ENCODE measurements around the gene GALNS. TPM values are rescaled to one million over a fixed set of nuclear protein-coding genes. Genes with fewer than 3 reads are reported as not detected.

GALNS gene
- total and polyA plus RNA-seq, 2 of the 13 experiments (the other 11 are each of a cell fraction or from before 2014, with no cell fraction given): 9.2 to 9.8 TPM

DNA sequence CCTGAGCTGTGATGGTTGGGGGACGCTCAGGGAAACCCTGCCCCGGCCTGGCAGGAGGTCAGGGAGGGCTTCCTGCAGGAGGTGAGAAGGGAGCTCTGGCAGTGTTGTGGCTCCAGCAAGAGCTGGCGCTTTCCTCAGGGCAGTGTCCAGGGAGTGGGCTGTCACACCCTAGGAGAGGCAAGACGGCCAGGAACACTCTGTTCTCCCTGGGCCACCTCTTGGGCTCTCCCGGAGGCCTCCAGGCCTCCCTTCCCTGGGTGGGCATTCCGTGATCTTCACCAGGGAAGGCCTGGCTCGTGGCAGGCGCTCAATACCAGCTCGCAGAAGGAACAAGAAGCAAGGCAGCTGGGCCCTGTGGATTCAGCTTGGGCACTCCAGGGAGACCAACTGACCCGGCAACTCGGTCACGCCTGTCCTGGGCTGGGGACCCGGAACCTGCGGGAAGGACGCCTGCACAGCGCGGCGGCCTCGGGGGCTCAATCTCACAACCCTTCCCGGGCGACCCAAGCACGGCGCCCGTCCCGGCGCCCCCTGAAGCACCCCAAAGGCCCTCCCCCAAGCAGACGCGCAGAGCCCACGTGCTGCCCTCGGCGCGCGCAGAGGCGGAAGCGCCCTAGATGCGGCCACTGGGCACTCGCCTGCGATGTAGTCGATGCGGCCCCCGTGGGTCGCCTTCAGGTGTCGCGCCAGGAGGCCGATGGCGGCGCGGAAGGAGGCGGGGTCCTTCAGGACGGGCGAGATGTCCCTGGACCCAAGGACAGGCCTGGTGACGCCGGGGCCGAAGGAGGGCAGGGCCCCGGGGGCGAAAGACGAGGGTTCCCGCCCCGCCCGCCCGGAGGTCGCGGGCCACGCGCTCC is 45.6 kb downstream of the GALNS start (continued):
- TF ChIP-seq, protein P1, sequence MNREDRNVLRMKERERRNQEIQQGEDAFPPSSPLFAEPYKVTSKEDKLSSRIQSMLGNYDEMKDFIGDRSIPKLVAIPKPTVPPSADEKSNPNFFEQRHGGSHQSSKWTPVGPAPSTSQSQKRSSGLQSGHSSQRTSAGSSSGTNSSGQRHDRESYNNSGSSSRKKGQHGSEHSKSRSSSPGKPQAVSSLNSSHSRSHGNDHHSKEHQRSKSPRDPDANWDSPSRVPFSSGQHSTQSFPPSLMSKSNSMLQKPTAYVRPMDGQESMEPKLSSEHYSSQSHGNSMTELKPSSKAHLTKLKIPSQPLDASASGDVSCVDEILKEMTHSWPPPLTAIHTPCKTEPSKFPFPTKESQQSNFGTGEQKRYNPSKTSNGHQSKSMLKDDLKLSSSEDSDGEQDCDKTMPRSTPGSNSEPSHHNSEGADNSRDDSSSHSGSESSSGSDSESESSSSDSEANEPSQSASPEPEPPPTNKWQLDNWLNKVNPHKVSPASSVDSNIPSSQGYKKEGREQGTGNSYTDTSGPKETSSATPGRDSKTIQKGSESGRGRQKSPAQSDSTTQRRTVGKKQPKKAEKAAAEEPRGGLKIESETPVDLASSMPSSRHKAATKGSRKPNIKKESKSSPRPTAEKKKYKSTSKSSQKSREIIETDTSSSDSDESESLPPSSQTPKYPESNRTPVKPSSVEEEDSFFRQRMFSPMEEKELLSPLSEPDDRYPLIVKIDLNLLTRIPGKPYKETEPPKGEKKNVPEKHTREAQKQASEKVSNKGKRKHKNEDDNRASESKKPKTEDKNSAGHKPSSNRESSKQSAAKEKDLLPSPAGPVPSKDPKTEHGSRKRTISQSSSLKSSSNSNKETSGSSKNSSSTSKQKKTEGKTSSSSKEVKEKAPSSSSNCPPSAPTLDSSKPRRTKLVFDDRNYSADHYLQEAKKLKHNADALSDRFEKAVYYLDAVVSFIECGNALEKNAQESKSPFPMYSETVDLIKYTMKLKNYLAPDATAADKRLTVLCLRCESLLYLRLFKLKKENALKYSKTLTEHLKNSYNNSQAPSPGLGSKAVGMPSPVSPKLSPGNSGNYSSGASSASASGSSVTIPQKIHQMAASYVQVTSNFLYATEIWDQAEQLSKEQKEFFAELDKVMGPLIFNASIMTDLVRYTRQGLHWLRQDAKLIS (CRISPR knock-in tag; IDR thresholded peaks at IDR 0.05): no peak
- TF ChIP-seq ZNF703 (CRISPR knock-in tag; IDR thresholded peaks at IDR 0.05; ENCODE audit: borderline replicate concordance) (0 out of 2 replicates have a peak, but pooled peaks have one; percentile 83), POLR2AphosphoS5 (IDR thresholded peaks at IDR 0.05; ENCODE audit: low read depth, low read length) (0 out of 2 replicates have a peak, but pooled peaks have one; percentile 50), ZNF441 (CRISPR knock-in tag; IDR thresholded peaks at IDR 0.05; ENCODE audit: borderline replicate concordance) (no peak), ZNF720 (CRISPR knock-in tag; IDR thresholded peaks at IDR 0.05) (no peak), MED13 (CRISPR knock-in tag; IDR thresholded peaks at IDR 0.05) (no peak; the same call in 1 of the 2 replicates), CAMTA2 (CRISPR knock-in tag; IDR thresholded peaks at IDR 0.05; ENCODE audit: borderline replicate concordance) (peak; percentile 23; the same call in 1 of the 2 replicates), TCF7 (IDR thresholded peaks at IDR 0.05; ENCODE audit: low read depth) (no peak), ZNF792 (CRISPR knock-in tag; IDR thresholded peaks at IDR 0.05) (0 out of 2 replicates have a peak, but pooled peaks have one; percentile 24), THAP11 (CRISPR knock-in tag; IDR thresholded peaks at IDR 0.05) (peak; percentile 65), ZFP82 (CRISPR knock-in tag; IDR thresholded peaks at IDR 0.05; ENCODE audit: borderline replicate concordance) (no peak), ZNF614 (CRISPR knock-in tag; IDR thresholded peaks at IDR 0.05; ENCODE audit: borderline replicate concordance) (no peak), YEATS2 (CRISPR knock-in tag; IDR thresholded peaks at IDR 0.05; ENCODE audit: borderline replicate concordance) (peak; percentile 79), SMARCC2 (IDR thresholded peaks at IDR 0.05) (no peak)
- TF ChIP-seq, protein P2, sequence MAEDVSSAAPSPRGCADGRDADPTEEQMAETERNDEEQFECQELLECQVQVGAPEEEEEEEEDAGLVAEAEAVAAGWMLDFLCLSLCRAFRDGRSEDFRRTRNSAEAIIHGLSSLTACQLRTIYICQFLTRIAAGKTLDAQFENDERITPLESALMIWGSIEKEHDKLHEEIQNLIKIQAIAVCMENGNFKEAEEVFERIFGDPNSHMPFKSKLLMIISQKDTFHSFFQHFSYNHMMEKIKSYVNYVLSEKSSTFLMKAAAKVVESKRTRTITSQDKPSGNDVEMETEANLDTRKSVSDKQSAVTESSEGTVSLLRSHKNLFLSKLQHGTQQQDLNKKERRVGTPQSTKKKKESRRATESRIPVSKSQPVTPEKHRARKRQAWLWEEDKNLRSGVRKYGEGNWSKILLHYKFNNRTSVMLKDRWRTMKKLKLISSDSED (CRISPR knock-in tag; IDR thresholded peaks at IDR 0.05): peak; percentile 62; the same call in 1 of the 2 replicates
- TF ChIP-seq, protein P3, sequence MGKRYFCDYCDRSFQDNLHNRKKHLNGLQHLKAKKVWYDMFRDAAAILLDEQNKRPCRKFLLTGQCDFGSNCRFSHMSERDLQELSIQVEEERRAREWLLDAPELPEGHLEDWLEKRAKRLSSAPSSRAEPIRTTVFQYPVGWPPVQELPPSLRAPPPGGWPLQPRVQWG (CRISPR knock-in tag; IDR thresholded peaks at IDR 0.05; ENCODE audit: borderline replicate concordance, low read depth): no peak
- TF ChIP-seq, protein P4, sequence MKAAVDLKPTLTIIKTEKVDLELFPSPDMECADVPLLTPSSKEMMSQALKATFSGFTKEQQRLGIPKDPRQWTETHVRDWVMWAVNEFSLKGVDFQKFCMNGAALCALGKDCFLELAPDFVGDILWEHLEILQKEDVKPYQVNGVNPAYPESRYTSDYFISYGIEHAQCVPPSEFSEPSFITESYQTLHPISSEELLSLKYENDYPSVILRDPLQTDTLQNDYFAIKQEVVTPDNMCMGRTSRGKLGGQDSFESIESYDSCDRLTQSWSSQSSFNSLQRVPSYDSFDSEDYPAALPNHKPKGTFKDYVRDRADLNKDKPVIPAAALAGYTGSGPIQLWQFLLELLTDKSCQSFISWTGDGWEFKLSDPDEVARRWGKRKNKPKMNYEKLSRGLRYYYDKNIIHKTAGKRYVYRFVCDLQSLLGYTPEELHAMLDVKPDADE (CRISPR knock-in tag; IDR thresholded peaks at IDR 0.05): no peak
- TF ChIP-seq, protein P5, sequence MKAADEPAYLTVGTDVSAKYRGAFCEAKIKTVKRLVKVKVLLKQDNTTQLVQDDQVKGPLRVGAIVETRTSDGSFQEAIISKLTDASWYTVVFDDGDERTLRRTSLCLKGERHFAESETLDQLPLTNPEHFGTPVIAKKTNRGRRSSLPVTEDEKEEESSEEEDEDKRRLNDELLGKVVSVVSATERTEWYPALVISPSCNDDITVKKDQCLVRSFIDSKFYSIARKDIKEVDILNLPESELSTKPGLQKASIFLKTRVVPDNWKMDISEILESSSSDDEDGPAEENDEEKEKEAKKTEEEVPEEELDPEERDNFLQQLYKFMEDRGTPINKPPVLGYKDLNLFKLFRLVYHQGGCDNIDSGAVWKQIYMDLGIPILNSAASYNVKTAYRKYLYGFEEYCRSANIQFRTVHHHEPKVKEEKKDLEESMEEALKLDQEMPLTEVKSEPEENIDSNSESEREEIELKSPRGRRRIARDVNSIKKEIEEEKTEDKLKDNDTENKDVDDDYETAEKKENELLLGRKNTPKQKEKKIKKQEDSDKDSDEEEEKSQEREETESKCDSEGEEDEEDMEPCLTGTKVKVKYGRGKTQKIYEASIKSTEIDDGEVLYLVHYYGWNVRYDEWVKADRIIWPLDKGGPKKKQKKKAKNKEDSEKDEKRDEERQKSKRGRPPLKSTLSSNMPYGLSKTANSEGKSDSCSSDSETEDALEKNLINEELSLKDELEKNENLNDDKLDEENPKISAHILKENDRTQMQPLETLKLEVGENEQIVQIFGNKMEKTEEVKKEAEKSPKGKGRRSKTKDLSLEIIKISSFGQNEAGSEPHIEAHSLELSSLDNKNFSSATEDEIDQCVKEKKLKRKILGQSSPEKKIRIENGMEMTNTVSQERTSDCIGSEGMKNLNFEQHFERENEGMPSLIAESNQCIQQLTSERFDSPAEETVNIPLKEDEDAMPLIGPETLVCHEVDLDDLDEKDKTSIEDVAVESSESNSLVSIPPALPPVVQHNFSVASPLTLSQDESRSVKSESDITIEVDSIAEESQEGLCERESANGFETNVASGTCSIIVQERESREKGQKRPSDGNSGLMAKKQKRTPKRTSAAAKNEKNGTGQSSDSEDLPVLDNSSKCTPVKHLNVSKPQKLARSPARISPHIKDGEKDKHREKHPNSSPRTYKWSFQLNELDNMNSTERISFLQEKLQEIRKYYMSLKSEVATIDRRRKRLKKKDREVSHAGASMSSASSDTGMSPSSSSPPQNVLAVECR (CRISPR knock-in tag; IDR thresholded peaks at IDR 0.05; ENCODE audit: borderline replicate concordance): no peak; the same call in 1 of the 2 replicates
